ENCODE results near the gene BCAP31.

BCAP31 gene

GRCh38 chrX:153665726-153666306 is 58.4 kb downstream of the BCAP31 start:
- H3K4me3 ChIP-seq (ENCODE audit: severe bottlenecking), result no peak overlapping the region
- H3K27ac ChIP-seq (ENCODE audit: poor library complexity, severe bottlenecking), result no peak overlapping the region
- peaks cover 6% of the 10 kb centered on the region for H3K27me3 ChIP-seq (ENCODE audit: insufficient read depth, poor library complexity, severe bottlenecking)
- TF ChIP-seq CTCF (IDR thresholded peaks at IDR 0.05; ENCODE audit: poor library complexity, severe bottlenecking), result no peak
- no peak for ATAC-seq (ENCODE audit: low read depth)
- no peaks in the 10 kb centered on the region for H3K36me3 ChIP-seq (ENCODE audit: low read depth)
- no peak for DNase-seq (ENCODE audit: low spot score)
- H3K4me1 ChIP-seq (ENCODE audit: insufficient read depth, poor library complexity, severe bottlenecking), result no peaks in the 10 kb centered on the region
- no peaks in the 10 kb centered on the region for H3K9me3 ChIP-seq (ENCODE audit: severe bottlenecking)

GRCh38 chrX:153662266-153662665 is 61.9 kb downstream of the BCAP31 start:
- DNase-seq (ENCODE audit: low spot score), result no peak
- H3K27ac ChIP-seq (ENCODE audit: poor library complexity, severe bottlenecking), result no peak overlapping the region
- no peaks in the 10 kb centered on the region for H3K36me3 ChIP-seq (ENCODE audit: low read depth)
- H3K4me1 ChIP-seq (ENCODE audit: insufficient read depth, poor library complexity, severe bottlenecking), result no peaks in the 10 kb centered on the region
- peaks cover 6% of the 10 kb centered on the region for H3K27me3 ChIP-seq (ENCODE audit: insufficient read depth, poor library complexity, severe bottlenecking)
- ATAC-seq (ENCODE audit: low read depth), result no peak
- H3K4me3 ChIP-seq (ENCODE audit: severe bottlenecking), result no peak overlapping the region
- peak; percentile 25 for TF ChIP-seq CTCF (IDR thresholded peaks at IDR 0.05; ENCODE audit: poor library complexity, severe bottlenecking)
- no peaks in the 10 kb centered on the region for H3K9me3 ChIP-seq (ENCODE audit: severe bottlenecking)

GRCh38 chrX:153659268-153659667 is 64.9 kb downstream of the BCAP31 start:
- H3K36me3 ChIP-seq (ENCODE audit: low read depth), result no peaks in the 10 kb centered on the region
- no peaks in the 10 kb centered on the region for H3K9me3 ChIP-seq (ENCODE audit: severe bottlenecking)
- peaks cover 6% of the 10 kb centered on the region for H3K27me3 ChIP-seq (ENCODE audit: insufficient read depth, poor library complexity, severe bottlenecking)
- no peak for TF ChIP-seq CTCF (IDR thresholded peaks at IDR 0.05; ENCODE audit: poor library complexity, severe bottlenecking)
- H3K27ac ChIP-seq (ENCODE audit: poor library complexity, severe bottlenecking), result no peak overlapping the region
- DNase-seq (ENCODE audit: low spot score) (no peak), ATAC-seq (ENCODE audit: low read depth) (no peak)
- H3K4me3 ChIP-seq (ENCODE audit: severe bottlenecking), result no peak overlapping the region
- H3K4me1 ChIP-seq (ENCODE audit: insufficient read depth, poor library complexity, severe bottlenecking), result no peaks in the 10 kb centered on the region

- TF ChIP-seq CTCF (IDR thresholded peaks at IDR 0.05; ENCODE audit: poor library complexity, severe bottlenecking), result no peak
- Histone ChIP-seq H3K36me3 (ENCODE audit: low read depth) (no peaks in the 10 kb centered on the region), H3K27me3 (ENCODE audit: insufficient read depth, poor library complexity, severe bottlenecking) (peaks cover 6% of the 10 kb centered on the region), H3K27ac (ENCODE audit: poor library complexity, severe bottlenecking) (no peak overlapping the region), H3K4me3 (ENCODE audit: severe bottlenecking) (no peak overlapping the region), H3K4me1 (ENCODE audit: insufficient read depth, poor library complexity, severe bottlenecking) (no peaks in the 10 kb centered on the region), H3K9me3 (ENCODE audit: severe bottlenecking) (no peaks in the 10 kb centered on the region)
- no peak for DNase-seq (ENCODE audit: low spot score)
- no peak for ATAC-seq (ENCODE audit: low read depth)
These were observed 67.0 kb downstream of the BCAP31 start for GRCh38 chrX:153657161-153657560.

- TF ChIP-seq CTCF (IDR thresholded peaks at IDR 0.05; ENCODE audit: poor library complexity, severe bottlenecking), result no peak
- H3K27me3 ChIP-seq (ENCODE audit: insufficient read depth, poor library complexity, severe bottlenecking), result no peaks in the 10 kb centered on the region
- H3K27ac ChIP-seq (ENCODE audit: poor library complexity, severe bottlenecking), result no peak overlapping the region
- no peak overlapping the region for H3K4me3 ChIP-seq (ENCODE audit: severe bottlenecking)
- DNase-seq (ENCODE audit: low spot score), result no peak
- no peaks in the 10 kb centered on the region for H3K9me3 ChIP-seq (ENCODE audit: severe bottlenecking)
- no peaks in the 10 kb centered on the region for H3K36me3 ChIP-seq (ENCODE audit: low read depth)
- no peaks in the 10 kb centered on the region for H3K4me1 ChIP-seq (ENCODE audit: insufficient read depth, poor library complexity, severe bottlenecking)
- no peak for ATAC-seq (ENCODE audit: low read depth)
These were observed 70.6 kb downstream of the BCAP31 start for GRCh38 chrX:153653556-153653955.

Measured in RWPE2 (cell line).